Esophagus squamous epithelium (tissue), 4 donors: Measurements from ENCODE around the gene CCT6A.

Experiments
- POLR2A ChIP-seq, 4 donors: fragments of 450-650 bp; IDR thresholded peaks; one replicate each; pipeline ENCODE4 v1.6.1; 2017; ENCODE audit warnings: antibody characterized with exemption in 4 of 4, mild to moderate bottlenecking in 4 of 4, moderate library complexity in 3 of 4
- TF ChIP-seq, protein P1 (sequence below), 6 experiments: fragments of 450-650 bp in 4 of 6; fragments of 200-600 bp in 2 of 6; sonication (generic) in 2 of 6; IDR thresholded peaks; one replicate each; pipeline ENCODE4 v1.5.1; 2016 to 2019; ENCODE audit warnings: antibody characterized with exemption in 6 of 6, mild to moderate bottlenecking in 4 of 6, moderate library complexity in 4 of 6

- TF ChIP-seq, protein P1, sequence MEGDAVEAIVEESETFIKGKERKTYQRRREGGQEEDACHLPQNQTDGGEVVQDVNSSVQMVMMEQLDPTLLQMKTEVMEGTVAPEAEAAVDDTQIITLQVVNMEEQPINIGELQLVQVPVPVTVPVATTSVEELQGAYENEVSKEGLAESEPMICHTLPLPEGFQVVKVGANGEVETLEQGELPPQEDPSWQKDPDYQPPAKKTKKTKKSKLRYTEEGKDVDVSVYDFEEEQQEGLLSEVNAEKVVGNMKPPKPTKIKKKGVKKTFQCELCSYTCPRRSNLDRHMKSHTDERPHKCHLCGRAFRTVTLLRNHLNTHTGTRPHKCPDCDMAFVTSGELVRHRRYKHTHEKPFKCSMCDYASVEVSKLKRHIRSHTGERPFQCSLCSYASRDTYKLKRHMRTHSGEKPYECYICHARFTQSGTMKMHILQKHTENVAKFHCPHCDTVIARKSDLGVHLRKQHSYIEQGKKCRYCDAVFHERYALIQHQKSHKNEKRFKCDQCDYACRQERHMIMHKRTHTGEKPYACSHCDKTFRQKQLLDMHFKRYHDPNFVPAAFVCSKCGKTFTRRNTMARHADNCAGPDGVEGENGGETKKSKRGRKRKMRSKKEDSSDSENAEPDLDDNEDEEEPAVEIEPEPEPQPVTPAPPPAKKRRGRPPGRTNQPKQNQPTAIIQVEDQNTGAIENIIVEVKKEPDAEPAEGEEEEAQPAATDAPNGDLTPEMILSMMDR (IDR thresholded peaks at IDR 0.05) = no peak
- no peak for TF ChIP-seq POLR2A (IDR thresholded peaks at IDR 0.05)
Measured at GRCh38 chr7:56053379-56053778, 1.8 kb downstream of the CCT6A start.
